Caco-2 (cell line): Measurements from ENCODE around the gene HBP1. TPM values are rescaled to one million over a fixed set of nuclear protein-coding genes. Genes with fewer than 3 reads are reported as not detected.

ENCODE experiments used
- BruUV-seq: library from RNA; stranded (reverse); fragments of 400-500 nt; replicated peaks from 2 replicates; lab custom pipeline; 2021; lab: Mats Ljungman, UMichigan
- CTCF ChIA-PET: fragments of 300-600 bp; sonication (Branson Sonifier 250); formaldehyde crosslinking; loops from one replicate; lab custom pipeline; 2022; ENCODE audit warnings: antibody characterized with exemption; lab: Charles Lee
- POLR2A ChIA-PET: fragments of 300-600 bp; sonication (Branson Sonifier 250); formaldehyde crosslinking; loops from one replicate; lab custom pipeline; 2022; ENCODE audit warnings: antibody characterized with exemption; lab: Charles Lee
- DNase-seq, 2 experiments: peaks; one replicate each; pipeline versions ENCODE4 v3.0.0 to v3.0.0-alpha.2; 2020 to 2022
- H3K27me3 ChIP-seq: replicated peaks from 2 replicates; pipeline ENCODE4 v1.6.0; 2011; ENCODE audit warnings: low read length; ENCODE audit not compliant: control insufficient read depth, insufficient read depth
- H3K36me3 ChIP-seq: 2 replicates; pipeline ENCODE4 v1.5.1; 2011; ENCODE audit warnings: low read length; ENCODE audit not compliant: control insufficient read depth, insufficient read depth
- H3K4me1 ChIP-seq: fragments of 250-450 bp; sonication (Bioruptor Pico); 2 replicates; pipeline ENCODE4 v1.5.1; 2020; ENCODE audit warnings: mild to moderate bottlenecking
- H3K4me3 ChIP-seq: 2 replicates; pipeline ENCODE4 v1.5.1; 2011; ENCODE audit warnings: low read depth, mild to moderate bottlenecking, control low read depth, low read length
- H3K9me3 ChIP-seq: fragments of 250-450 bp; sonication (Bioruptor Pico); 2 replicates; pipeline ENCODE4 v1.5.1; 2020; ENCODE audit warnings: mild to moderate bottlenecking, moderate library complexity
- H3K27ac Mint-ChIP-seq: one replicate; pipeline ENCODE4 v1.8.0; 2022; ENCODE audit warnings: mixed read lengths; ENCODE audit not compliant: unreplicated experiment
- H3K27me3 Mint-ChIP-seq: one replicate; pipeline ENCODE4 v1.8.0; 2022; ENCODE audit warnings: mixed read lengths; ENCODE audit not compliant: insufficient read depth, unreplicated experiment
- H3K36me3 Mint-ChIP-seq: one replicate; pipeline ENCODE4 v1.8.0; 2022; ENCODE audit warnings: mild to moderate bottlenecking, mixed read lengths; ENCODE audit not compliant: insufficient read depth, unreplicated experiment
- H3K4me1 Mint-ChIP-seq: one replicate; pipeline ENCODE4 v1.8.0; 2022; ENCODE audit warnings: low read depth, mixed read lengths; ENCODE audit not compliant: unreplicated experiment
- H3K4me3 Mint-ChIP-seq: one replicate; pipeline ENCODE4 v1.8.0; 2022; ENCODE audit warnings: mild to moderate bottlenecking, moderate library complexity, mixed read lengths; ENCODE audit not compliant: unreplicated experiment
- H3K9me3 Mint-ChIP-seq: one replicate; pipeline ENCODE4 v1.8.0; 2022; ENCODE audit warnings: mixed read lengths; ENCODE audit not compliant: unreplicated experiment
- CTCF ChIP-seq, 2 experiments: fragments of 200-600 bp in 1 of 2; IDR thresholded peaks; 1 replicate in 1 of 2; 2 replicates in 1 of 2; pipeline versions ENCODE4 v1.5.1 to v1.8.0; 2011 to 2022; ENCODE audit warnings: antibody characterized with exemption in 1 of 2, control low read depth in 1 of 2, inconsistent platforms in 1 of 2, low read depth in 1 of 2, low read length in 1 of 2, mild to moderate bottlenecking in 1 of 2, moderate library complexity in 1 of 2; ENCODE audit not compliant: insufficient read depth in 1 of 2, severe bottlenecking in 1 of 2, unreplicated experiment in 1 of 2
- intact Hi-C: fragments of 100-400 bp; cut with micrococcal nuclease; formaldehyde crosslinking; loops from one replicate; pipeline ENCODE4 v1.10.0; 2022; ENCODE audit not compliant: unreplicated experiment
- total RNA-seq: library from RNA; stranded (reverse); gene quantifications from 2 replicates; pipeline ENCODE4 v1.2.3, GENCODE V29; 2022

The HBP1 gene
- total RNA-seq, 1 experiment from 2014 or later, result 24.2 TPM

GRCh38 chr7:107185716-107186115, 16.9 kb downstream of the HBP1 start:
- Mint-ChIP-seq H3K4me3 (no peak overlapping the region), H3K27me3 (no peaks in the 10 kb centered on the region), H3K9me3 (no peaks in the 10 kb centered on the region), H3K36me3 (peaks cover 33% of the 10 kb centered on the region), H3K4me1 (no peaks in the 10 kb centered on the region), H3K27ac (no peak overlapping the region)
- no peak for TF ChIP-seq CTCF (IDR thresholded peaks at IDR 0.05; ENCODE audit: insufficient read depth in 1 of 2, low read depth in 1 of 2, low read length in 1 of 2, severe bottlenecking in 1 of 2, unreplicated experiment in 1 of 2)
- peaks cover under 1% of the 10 kb centered on the region; the same call in 1 of the 2 replicates for H3K4me1 ChIP-seq
- BruUV-seq, result no TSS peak
- no peak for DNase-seq
- intact Hi-C loops, result no loop called here
- H3K9me3 ChIP-seq, result no peaks in the 10 kb centered on the region
- peaks cover 2% of the 10 kb centered on the region; the same call in 1 of the 2 replicates for H3K36me3 ChIP-seq
- ChIA-PET POLR2A (interaction anchor here (0.7 kb wide), 1 partner anchor 560 kb away, joined by 5 read pairs; no protein-coding TSS in a partner anchor), CTCF (no interaction called here)
- H3K27me3 ChIP-seq, result no peaks in the 10 kb centered on the region
- no peak overlapping the region for H3K4me3 ChIP-seq

DNA sequence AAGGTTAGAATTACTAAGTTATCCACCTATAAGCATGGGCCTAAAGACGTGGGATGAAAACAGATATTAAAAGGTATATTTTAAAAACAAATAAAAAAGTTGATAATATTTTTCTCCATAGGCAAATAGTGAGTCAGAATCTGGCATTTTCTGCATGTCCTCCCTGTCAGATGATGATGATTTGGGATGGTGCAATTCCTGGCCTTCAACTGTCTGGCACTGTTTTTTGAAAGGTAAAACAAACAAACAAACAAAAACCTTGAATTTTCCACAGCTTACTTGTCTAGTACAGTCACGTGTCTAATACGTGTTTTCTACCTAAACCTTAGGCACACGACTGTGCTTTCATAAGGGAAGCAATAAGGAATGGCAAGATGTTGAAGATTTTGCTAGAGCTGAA, 17.4 kb downstream of the HBP1 start:
- Mint-ChIP-seq H3K4me1 (no peaks in the 10 kb centered on the region), H3K9me3 (no peaks in the 10 kb centered on the region), H3K27me3 (no peaks in the 10 kb centered on the region), H3K36me3 (peaks cover 28% of the 10 kb centered on the region), H3K4me3 (no peak overlapping the region), H3K27ac (peak overlapping the region; percentile 37)
- Histone ChIP-seq H3K4me1 (no peaks in the 10 kb centered on the region), H3K36me3 (peaks cover 2% of the 10 kb centered on the region; the same call in 1 of the 2 replicates), H3K4me3 (no peak overlapping the region), H3K9me3 (no peaks in the 10 kb centered on the region), H3K27me3 (no peaks in the 10 kb centered on the region)
- POLR2A ChIA-PET, result interaction anchor here (0.7 kb wide), 1 partner anchor 559 kb away, joined by 5 read pairs; no protein-coding TSS in a partner anchor
- TF ChIP-seq CTCF (IDR thresholded peaks at IDR 0.05; ENCODE audit: insufficient read depth in 1 of 2, low read depth in 1 of 2, low read length in 1 of 2, severe bottlenecking in 1 of 2, unreplicated experiment in 1 of 2), result no peak
- CTCF ChIA-PET, result no interaction called here
- intact Hi-C loops, result no loop called here
- DNase-seq, result no peak
- BruUV-seq, result no TSS peak

- Histone ChIP-seq H3K27me3 (no peaks in the 10 kb centered on the region), H3K9me3 (no peaks in the 10 kb centered on the region), H3K4me1 (no peaks in the 10 kb centered on the region), H3K4me3 (no peak overlapping the region), H3K36me3 (peaks cover 2% of the 10 kb centered on the region; the same call in 1 of the 2 replicates)
- Mint-ChIP-seq H3K9me3 (no peaks in the 10 kb centered on the region), H3K36me3 (peaks cover 31% of the 10 kb centered on the region), H3K4me1 (no peaks in the 10 kb centered on the region), H3K4me3 (no peak overlapping the region), H3K27me3 (no peaks in the 10 kb centered on the region), H3K27ac (no peak overlapping the region)
- no TSS peak for BruUV-seq
- ChIA-PET CTCF (no interaction called here), POLR2A (no interaction called here)
- intact Hi-C loops, result no loop called here
- TF ChIP-seq CTCF (IDR thresholded peaks at IDR 0.05; ENCODE audit: insufficient read depth in 1 of 2, low read depth in 1 of 2, low read length in 1 of 2, severe bottlenecking in 1 of 2, unreplicated experiment in 1 of 2), result no peak
- no peak for DNase-seq
Observed at GRCh38 chr7:107187774-107188173, 19.0 kb downstream of the HBP1 start.
